ENCODE data around the gene NR0B1.

GRCh38 chrX:30340753-30341152 lies 31.6 kb upstream of the NR0B1 start:
- TF ChIP-seq EZH2 (IDR thresholded peaks at IDR 0.05; ENCODE audit: insufficient read depth, poor library complexity, severe bottlenecking) (no peak), EZH2phosphoT487 (IDR thresholded peaks at IDR 0.05; ENCODE audit: insufficient read depth, low read depth) (no peak)
